DND-41 (cell line): Measurements from ENCODE around the gene PNCK.

Experiments
- ATAC-seq: fragments of 200-7000 bp; cut with Tn5 transposase; 3 replicates; pipeline ENCODE4 v1.9.1; 2021; ENCODE audit warnings: low read depth; ENCODE audit not compliant: insufficient read depth
- DNase-seq: peaks from one replicate; pipeline ENCODE4 v3.0.0-alpha.2; 2020
- H2AFZ ChIP-seq: 2 replicates; pipeline ENCODE4 v1.6.0; 2012; ENCODE audit warnings: low read depth, low read length
- H3K27ac ChIP-seq: 2 replicates; pipeline ENCODE4 v1.5.1; 2012; ENCODE audit warnings: low read length, inconsistent platforms
- H3K27me3 ChIP-seq: fragments of 200-600 bp; sonication (generic); 2 replicates; pipeline ENCODE4 v1.6.0; 2012; ENCODE audit warnings: low read length, mild to moderate bottlenecking, inconsistent platforms; ENCODE audit not compliant: insufficient read depth, poor library complexity
- H3K36me3 ChIP-seq: 2 replicates; pipeline ENCODE4 v1.5.1; 2012; ENCODE audit warnings: low read length, inconsistent platforms; ENCODE audit not compliant: insufficient read depth
- H3K4me1 ChIP-seq: 2 replicates; pipeline ENCODE4 v1.5.1; 2012; ENCODE audit warnings: mild to moderate bottlenecking, low read length; ENCODE audit not compliant: insufficient read depth
- H3K4me2 ChIP-seq: 2 replicates; pipeline ENCODE4 v1.6.0; 2012; ENCODE audit warnings: mild to moderate bottlenecking, moderate library complexity, low read length, inconsistent platforms; ENCODE audit not compliant: insufficient read depth
- H3K4me3 ChIP-seq, 2 experiments: fragments of 200-600 bp in 1 of 2; shearing (Covaris generic) in 1 of 2; 2 replicates each; pipeline ENCODE4 v1.5.1; 2012 to 2016; ENCODE audit warnings: inconsistent platforms in 2 of 2, low read length in 2 of 2, mild to moderate bottlenecking in 2 of 2, low read depth in 1 of 2, moderate library complexity in 1 of 2
- H3K79me2 ChIP-seq: 2 replicates; pipeline ENCODE4 v1.6.0; 2012; ENCODE audit warnings: low read length, inconsistent platforms; ENCODE audit not compliant: insufficient read depth
- H3K9ac ChIP-seq: 2 replicates; pipeline ENCODE4 v1.6.0; 2012; ENCODE audit warnings: low read depth, mild to moderate bottlenecking, inconsistent platforms, low read length, moderate library complexity
- H3K9me3 ChIP-seq: 2 replicates; pipeline ENCODE4 v1.5.1; 2012; ENCODE audit warnings: low read length, moderate library complexity, mild to moderate bottlenecking, inconsistent platforms; ENCODE audit not compliant: insufficient read depth, severe bottlenecking
- H4K20me1 ChIP-seq: 2 replicates; pipeline ENCODE4 v1.6.0; 2012; ENCODE audit warnings: low read length; ENCODE audit not compliant: insufficient read depth
- EZH2 ChIP-seq: IDR thresholded peaks from 3 replicates; pipeline ENCODE4 v1.6.1; 2012; ENCODE audit warnings: borderline replicate concordance, low read depth, mild to moderate bottlenecking, moderate library complexity, low read length, inconsistent platforms; ENCODE audit not compliant: severe bottlenecking
- TF ChIP-seq, protein P1 (sequence below): IDR thresholded peaks from 2 replicates; pipeline ENCODE4 v1.5.1; 2012; ENCODE audit warnings: borderline replicate concordance, low read length, moderate library complexity, mild to moderate bottlenecking; ENCODE audit not compliant: poor library complexity, severe bottlenecking; ENCODE audit errors: extremely low read depth

The PNCK gene

DNA sequence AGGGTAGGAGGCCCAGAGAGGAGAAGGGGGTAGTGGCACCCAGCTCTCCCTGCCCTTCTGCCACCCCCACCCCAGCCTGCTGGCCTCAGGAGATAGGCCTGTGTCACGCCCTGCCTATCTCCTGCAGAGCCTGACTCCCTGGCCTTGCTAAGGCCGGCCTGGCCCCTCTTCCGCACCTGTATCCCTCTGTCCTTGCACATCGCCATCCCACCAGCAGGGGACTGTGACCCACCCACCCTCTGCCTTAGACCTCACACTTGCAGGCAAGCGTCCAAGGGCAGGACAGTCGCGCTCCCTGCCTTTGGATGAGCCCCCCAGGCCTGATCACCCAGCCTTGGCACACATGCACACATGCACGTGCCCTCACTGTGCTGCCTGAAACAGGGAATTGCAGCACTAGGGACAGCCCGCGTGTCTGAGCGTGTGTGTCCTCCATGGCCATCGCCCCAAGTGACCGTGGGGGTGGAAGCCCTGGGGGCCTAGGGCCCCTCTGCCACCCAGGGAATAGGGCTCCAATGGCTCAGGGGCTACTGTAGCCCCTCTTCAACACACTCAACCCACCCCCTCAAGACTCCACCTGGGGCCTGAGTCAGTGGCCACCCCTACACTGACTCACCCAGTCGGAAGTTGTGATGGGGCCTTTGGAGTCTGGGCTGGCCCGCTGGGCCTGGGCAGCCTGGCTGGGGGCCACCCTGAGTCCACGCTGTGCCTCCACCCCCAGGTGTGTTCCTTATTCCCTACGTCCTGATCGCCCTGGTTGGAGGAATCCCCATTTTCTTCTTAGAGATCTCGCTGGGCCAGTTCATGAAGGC lies 16.2 kb upstream of the PNCK start:
- no peaks in the 10 kb centered on the region for H4K20me1 ChIP-seq
- no peak for TF ChIP-seq EZH2
- no peaks in the 10 kb centered on the region for H3K79me2 ChIP-seq
- no peak overlapping the region for H3K4me3 ChIP-seq
- no peak overlapping the region for H3K4me2 ChIP-seq
- H3K9ac ChIP-seq: no peak overlapping the region
- no peaks in the 10 kb centered on the region for H3K9me3 ChIP-seq
- no peak overlapping the region for H2AFZ ChIP-seq
- peaks cover 6% of the 10 kb centered on the region for H3K4me1 ChIP-seq
- H3K27me3 ChIP-seq: no peaks in the 10 kb centered on the region
- DNase-seq (no peak), ATAC-seq (no peak)
- no peaks in the 10 kb centered on the region for H3K36me3 ChIP-seq
- H3K27ac ChIP-seq: no peak overlapping the region

DNA sequence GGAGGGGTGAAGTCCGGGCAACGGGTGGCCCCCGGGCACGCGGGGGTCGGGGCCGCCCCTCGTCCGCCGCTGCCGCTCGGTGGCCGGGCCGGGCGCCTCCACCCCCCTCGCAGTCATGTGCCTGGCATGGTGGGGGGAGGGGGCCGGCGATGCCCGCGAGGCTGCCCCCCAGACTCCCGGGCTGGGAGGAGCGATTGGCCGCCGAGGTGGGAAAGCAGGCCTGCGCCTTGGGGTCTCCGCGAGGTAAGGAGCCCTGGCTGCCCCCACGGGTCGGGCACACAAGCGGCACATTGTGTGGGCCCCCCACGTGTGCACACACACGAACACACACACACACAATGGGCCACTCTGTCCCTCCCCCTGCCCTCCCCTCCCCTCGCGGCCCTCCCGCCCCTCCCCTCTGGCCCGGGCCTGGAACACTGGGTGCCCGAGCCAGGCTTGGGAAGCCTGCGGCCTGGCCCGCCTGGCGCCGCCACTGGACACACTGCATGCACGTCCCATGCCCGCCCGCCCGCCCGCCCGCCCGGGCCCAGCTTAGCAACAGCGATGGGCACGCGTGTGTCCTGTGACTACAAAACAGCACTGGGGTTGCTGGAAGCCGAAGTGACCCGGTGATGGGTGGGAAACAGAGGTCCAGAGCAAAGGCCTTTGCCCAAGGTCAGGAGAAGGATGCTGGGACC lies 15.4 kb upstream of the PNCK start:
- no peaks in the 10 kb centered on the region for H3K27me3 ChIP-seq
- no peaks in the 10 kb centered on the region for H3K36me3 ChIP-seq
- peaks cover 6% of the 10 kb centered on the region for H3K4me1 ChIP-seq
- no peak overlapping the region for H3K4me2 ChIP-seq
- no peak for DNase-seq
- H2AFZ ChIP-seq: no peak overlapping the region
- H3K79me2 ChIP-seq: no peaks in the 10 kb centered on the region
- no peak for ATAC-seq
- no peak overlapping the region for H3K4me3 ChIP-seq
- H4K20me1 ChIP-seq: no peaks in the 10 kb centered on the region
- no peaks in the 10 kb centered on the region for H3K9me3 ChIP-seq
- no peak for TF ChIP-seq EZH2
- TF ChIP-seq, protein P1, sequence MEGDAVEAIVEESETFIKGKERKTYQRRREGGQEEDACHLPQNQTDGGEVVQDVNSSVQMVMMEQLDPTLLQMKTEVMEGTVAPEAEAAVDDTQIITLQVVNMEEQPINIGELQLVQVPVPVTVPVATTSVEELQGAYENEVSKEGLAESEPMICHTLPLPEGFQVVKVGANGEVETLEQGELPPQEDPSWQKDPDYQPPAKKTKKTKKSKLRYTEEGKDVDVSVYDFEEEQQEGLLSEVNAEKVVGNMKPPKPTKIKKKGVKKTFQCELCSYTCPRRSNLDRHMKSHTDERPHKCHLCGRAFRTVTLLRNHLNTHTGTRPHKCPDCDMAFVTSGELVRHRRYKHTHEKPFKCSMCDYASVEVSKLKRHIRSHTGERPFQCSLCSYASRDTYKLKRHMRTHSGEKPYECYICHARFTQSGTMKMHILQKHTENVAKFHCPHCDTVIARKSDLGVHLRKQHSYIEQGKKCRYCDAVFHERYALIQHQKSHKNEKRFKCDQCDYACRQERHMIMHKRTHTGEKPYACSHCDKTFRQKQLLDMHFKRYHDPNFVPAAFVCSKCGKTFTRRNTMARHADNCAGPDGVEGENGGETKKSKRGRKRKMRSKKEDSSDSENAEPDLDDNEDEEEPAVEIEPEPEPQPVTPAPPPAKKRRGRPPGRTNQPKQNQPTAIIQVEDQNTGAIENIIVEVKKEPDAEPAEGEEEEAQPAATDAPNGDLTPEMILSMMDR: no peak
- no peak overlapping the region for H3K27ac ChIP-seq
- no peak overlapping the region for H3K9ac ChIP-seq

DNA sequence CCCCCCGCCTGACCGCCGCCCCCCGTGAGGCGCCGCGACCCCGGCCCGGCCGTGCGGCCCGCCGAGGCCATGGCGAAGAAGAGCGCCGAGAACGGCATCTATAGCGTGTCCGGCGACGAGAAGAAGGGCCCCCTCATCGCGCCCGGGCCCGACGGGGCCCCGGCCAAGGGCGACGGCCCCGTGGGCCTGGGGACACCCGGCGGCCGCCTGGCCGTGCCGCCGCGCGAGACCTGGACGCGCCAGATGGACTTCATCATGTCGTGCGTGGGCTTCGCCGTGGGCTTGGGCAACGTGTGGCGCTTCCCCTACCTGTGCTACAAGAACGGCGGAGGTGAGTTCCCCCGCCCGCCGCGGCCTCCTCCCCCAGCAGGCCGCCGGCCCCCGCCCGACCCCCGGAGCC lies 14.9 kb upstream of the PNCK start:
- no peak overlapping the region for H3K4me3 ChIP-seq

DNA sequence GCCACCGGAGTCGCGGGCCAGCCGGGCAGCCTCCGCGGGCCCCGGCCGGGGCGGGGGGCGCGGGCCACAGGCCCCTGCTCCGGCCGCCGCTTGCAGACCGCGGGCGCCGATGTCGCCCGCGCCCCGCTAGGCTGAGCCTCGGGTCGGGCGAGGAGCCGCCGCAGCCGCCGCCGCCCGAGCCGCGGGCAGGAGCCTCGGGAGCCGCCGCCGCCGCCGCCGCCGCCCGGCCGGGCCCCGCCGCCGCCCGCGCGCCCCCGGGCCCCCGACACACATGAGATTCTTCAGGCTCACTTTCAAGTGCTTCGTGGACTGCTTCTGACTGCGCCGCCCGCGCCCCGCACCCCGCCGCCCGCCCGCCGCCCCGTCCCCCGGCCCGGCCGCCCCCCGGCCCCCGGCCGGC lies 14.5 kb upstream of the PNCK start:
- ATAC-seq (peak; percentile 9; the same call in 1 of the 3 replicates), DNase-seq (no peak)
- H3K9me3 ChIP-seq: no peaks in the 10 kb centered on the region
- no peak overlapping the region for H3K4me3 ChIP-seq
- H3K4me2 ChIP-seq: no peak overlapping the region
- H3K27ac ChIP-seq: no peak overlapping the region
- H2AFZ ChIP-seq: no peak overlapping the region
- H3K4me1 ChIP-seq: peaks cover 6% of the 10 kb centered on the region
- no peaks in the 10 kb centered on the region for H4K20me1 ChIP-seq
- no peak for TF ChIP-seq EZH2
- TF ChIP-seq, protein P1: no peak
- H3K9ac ChIP-seq: no peak overlapping the region
- no peaks in the 10 kb centered on the region for H3K79me2 ChIP-seq
- H3K27me3 ChIP-seq: no peaks in the 10 kb centered on the region
- no peaks in the 10 kb centered on the region for H3K36me3 ChIP-seq

More for the DNA sequence above, 14.9 kb upstream of the PNCK start:
- H3K9me3 ChIP-seq: no peaks in the 10 kb centered on the region
- no peak for TF ChIP-seq EZH2
- TF ChIP-seq, protein P1: no peak
- H3K27ac ChIP-seq: no peak overlapping the region
- H3K79me2 ChIP-seq: no peaks in the 10 kb centered on the region
- no peak overlapping the region for H2AFZ ChIP-seq
- peaks cover 6% of the 10 kb centered on the region for H3K4me1 ChIP-seq
- no peak for ATAC-seq
- H3K36me3 ChIP-seq: no peaks in the 10 kb centered on the region
- no peak overlapping the region for H3K9ac ChIP-seq
- no peaks in the 10 kb centered on the region for H4K20me1 ChIP-seq
- H3K4me2 ChIP-seq: no peak overlapping the region
- no peak for DNase-seq
- no peaks in the 10 kb centered on the region for H3K27me3 ChIP-seq
